ENCODE results near the gene CALN1. TPM values are rescaled to one million over a fixed set of nuclear protein-coding genes. Genes with fewer than 3 reads are reported as not detected.
"Not testable (repeated sequence)": the region's sequence is repeated elsewhere in the genome, so short reads cannot be mapped to it uniquely, and the experiment has no call there.

The CALN1 gene
- total and polyA plus RNA-seq, 3 donors from 2014 or later, result 4.3 to 6.2 (median 4.4) TPM

DNA sequence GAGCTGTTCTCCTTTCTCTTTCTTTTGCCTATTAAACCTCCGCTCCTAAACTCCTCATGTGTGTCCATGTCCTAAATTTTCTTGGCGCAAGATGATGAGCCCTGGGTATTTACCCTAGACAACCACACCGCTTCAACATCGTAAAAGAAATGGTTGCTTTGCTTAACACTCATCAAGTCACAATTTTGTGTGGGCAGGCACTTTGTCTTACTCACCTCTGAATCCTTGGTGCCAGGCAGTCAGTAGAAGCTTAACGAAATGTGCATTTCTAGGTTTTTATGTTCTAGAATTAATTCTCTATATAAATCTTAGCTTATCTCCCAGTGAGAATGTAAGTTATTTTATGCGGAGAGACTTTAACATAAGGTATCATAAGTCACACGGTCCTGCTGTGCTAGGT, 478.7 kb downstream of the CALN1 start:
- DNase-seq, result no peak
- no peaks in the 10 kb centered on the region for H3K9me3 ChIP-seq
- H3K4me3 ChIP-seq, result no peak overlapping the region
- whole genome bisulfite sequencing, 2 donors, result 81 to 84% methylated on average over 7 of the region's 7 CpGs
- no peaks in the 10 kb centered on the region for H3K36me3 ChIP-seq (ENCODE audit: low read depth, missing control alignments)
- H3K27me3 ChIP-seq, result no peaks in the 10 kb centered on the region
- no peak overlapping the region for H3K27ac ChIP-seq
- no peaks in the 10 kb centered on the region for H3K4me1 ChIP-seq
- TF ChIP-seq, protein P1, sequence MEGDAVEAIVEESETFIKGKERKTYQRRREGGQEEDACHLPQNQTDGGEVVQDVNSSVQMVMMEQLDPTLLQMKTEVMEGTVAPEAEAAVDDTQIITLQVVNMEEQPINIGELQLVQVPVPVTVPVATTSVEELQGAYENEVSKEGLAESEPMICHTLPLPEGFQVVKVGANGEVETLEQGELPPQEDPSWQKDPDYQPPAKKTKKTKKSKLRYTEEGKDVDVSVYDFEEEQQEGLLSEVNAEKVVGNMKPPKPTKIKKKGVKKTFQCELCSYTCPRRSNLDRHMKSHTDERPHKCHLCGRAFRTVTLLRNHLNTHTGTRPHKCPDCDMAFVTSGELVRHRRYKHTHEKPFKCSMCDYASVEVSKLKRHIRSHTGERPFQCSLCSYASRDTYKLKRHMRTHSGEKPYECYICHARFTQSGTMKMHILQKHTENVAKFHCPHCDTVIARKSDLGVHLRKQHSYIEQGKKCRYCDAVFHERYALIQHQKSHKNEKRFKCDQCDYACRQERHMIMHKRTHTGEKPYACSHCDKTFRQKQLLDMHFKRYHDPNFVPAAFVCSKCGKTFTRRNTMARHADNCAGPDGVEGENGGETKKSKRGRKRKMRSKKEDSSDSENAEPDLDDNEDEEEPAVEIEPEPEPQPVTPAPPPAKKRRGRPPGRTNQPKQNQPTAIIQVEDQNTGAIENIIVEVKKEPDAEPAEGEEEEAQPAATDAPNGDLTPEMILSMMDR (IDR thresholded peaks at IDR 0.05), result no peak
- TF ChIP-seq POLR2A (IDR thresholded peaks at IDR 0.05), result no peak
- intact Hi-C loops (cut with DNase I; ENCODE audit: low total_unique reads), result no loop called here

DNA sequence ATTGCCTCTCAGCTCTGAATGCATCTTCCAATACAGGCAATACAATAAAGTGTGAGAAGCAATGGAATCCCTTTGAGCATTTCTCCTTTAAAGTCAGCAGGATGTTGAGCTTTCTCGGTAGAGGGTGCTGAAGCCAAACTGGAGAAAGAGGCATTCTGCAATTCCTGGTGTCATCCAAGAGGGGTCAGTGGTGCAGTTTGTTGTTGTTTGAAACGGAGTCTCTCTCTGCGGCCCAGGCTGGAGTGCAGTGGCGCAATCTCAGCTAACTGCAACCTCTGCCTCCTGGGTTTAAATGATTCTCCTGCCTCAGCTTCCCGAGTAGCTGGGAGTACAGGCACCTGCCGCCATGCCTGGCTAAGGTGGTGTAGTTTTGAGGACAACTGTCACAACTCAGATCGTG, 486.5 kb downstream of the CALN1 start:
- no peaks in the 10 kb centered on the region for H3K36me3 ChIP-seq (ENCODE audit: low read depth, missing control alignments)
- 52 to 77% methylated on average over 3 to 7 of the region's 7 CpGs for WGBS, 2 donors
- no peak overlapping the region for H3K27ac ChIP-seq
- DNase-seq, result no peak
- no peak overlapping the region for H3K4me3 ChIP-seq
- TF ChIP-seq, protein P1 (IDR thresholded peaks at IDR 0.05), result no peak
- TF ChIP-seq POLR2A (IDR thresholded peaks at IDR 0.05), result no peak
- H3K9me3 ChIP-seq, result no peaks in the 10 kb centered on the region
- H3K27me3 ChIP-seq, result no peaks in the 10 kb centered on the region
- no peaks in the 10 kb centered on the region for H3K4me1 ChIP-seq
- intact Hi-C loops (cut with DNase I; ENCODE audit: low total_unique reads), result no loop called here

DNA sequence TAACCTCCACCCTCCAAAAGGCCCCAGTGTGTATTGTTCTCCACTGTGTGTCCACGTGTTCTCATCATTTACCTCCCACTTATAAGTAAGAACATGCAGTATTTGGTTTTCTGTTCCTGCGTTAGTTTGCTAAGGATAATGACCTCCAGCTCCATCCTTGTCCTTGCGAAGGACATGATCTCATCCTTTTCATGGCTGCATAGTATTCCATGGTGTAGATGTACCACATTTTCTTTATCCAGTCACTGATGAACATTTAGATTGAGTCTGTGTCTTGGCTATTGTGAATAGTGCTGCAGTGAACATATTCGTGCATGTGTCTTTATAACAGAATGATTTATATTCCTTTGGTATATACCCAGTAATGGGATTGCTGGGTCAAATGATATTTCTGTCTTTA, 497.9 kb downstream of the CALN1 start:
- H3K4me3 ChIP-seq; H3K9me3 ChIP-seq; H3K36me3 ChIP-seq (ENCODE audit: low read depth, missing control alignments); H3K4me1 ChIP-seq; intact Hi-C loops (cut with DNase I; ENCODE audit: low total_unique reads); DNase-seq; H3K27ac ChIP-seq; H3K27me3 ChIP-seq: not testable (repeated sequence)
- WGBS, 2 donors, result 82 to 94% methylated on average over 4 of the region's 4 CpGs

DNA sequence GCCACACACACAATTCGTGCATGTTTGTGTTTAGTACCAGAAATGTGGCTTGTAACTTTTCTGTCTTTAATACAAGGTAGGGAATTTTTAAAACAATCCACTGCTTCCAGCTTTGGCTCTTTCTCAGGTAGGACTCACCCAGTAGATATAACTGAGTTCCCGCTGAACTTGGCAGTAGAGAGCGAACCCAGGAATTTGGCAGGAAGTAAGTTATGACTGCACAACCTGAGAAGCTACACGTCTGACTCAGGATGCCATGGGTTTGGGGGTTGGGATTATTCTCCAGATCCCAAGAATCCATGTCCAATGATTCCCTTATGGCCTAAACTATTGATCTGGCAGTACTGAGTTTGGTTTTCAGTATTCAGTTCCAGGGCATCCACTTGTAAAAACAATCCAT, 499.7 kb downstream of the CALN1 start:
- no peak overlapping the region for H3K27ac ChIP-seq
- intact Hi-C loops (cut with DNase I; ENCODE audit: low total_unique reads), result no loop called here
- H3K9me3 ChIP-seq, result no peaks in the 10 kb centered on the region
- no peak overlapping the region for H3K4me3 ChIP-seq
- DNase-seq, result no peak
- TF ChIP-seq, protein P1 (IDR thresholded peaks at IDR 0.05), result no peak
- TF ChIP-seq POLR2A (IDR thresholded peaks at IDR 0.05), result no peak
- no peaks in the 10 kb centered on the region for H3K36me3 ChIP-seq (ENCODE audit: low read depth, missing control alignments)
- no peaks in the 10 kb centered on the region for H3K27me3 ChIP-seq
- no peaks in the 10 kb centered on the region for H3K4me1 ChIP-seq
- WGBS, 2 donors, result 59 to 62% methylated on average over 4 of the region's 4 CpGs

DNA sequence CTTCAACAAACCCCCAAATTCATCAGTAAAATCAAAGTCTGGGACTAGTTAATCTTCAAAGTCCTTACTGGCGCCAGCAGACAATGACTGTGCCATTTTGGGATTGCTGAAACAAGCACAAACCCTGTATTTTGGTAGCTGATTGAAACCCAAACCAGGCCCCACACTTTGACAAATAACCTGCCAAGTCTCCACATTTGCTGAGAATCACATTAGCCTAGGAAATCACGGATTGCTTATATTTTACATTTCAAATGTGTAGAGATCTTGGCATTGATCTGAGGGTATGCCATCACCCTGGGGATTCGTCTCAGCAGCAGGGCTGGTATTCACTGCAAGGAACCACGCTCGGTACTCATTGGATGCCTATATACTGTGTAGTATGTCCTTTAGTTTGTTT, 501.1 kb downstream of the CALN1 start:
- no peak overlapping the region for H3K27ac ChIP-seq
- H3K4me3 ChIP-seq, result no peak overlapping the region
- no peaks in the 10 kb centered on the region for H3K27me3 ChIP-seq
- no peaks in the 10 kb centered on the region for H3K4me1 ChIP-seq
- no peaks in the 10 kb centered on the region for H3K9me3 ChIP-seq
- no peak for TF ChIP-seq POLR2A (IDR thresholded peaks at IDR 0.05)
- TF ChIP-seq, protein P1 (IDR thresholded peaks at IDR 0.05), result no peak
- no peak for DNase-seq
- no peaks in the 10 kb centered on the region for H3K36me3 ChIP-seq (ENCODE audit: low read depth, missing control alignments)
- intact Hi-C loops (cut with DNase I; ENCODE audit: low total_unique reads), result no loop called here
- 89 to 94% methylated on average over 5 of the region's 5 CpGs for WGBS, 2 donors
